ENCODE data around the gene RASSF3. TPM values are rescaled to one million over a fixed set of nuclear protein-coding genes. Genes with fewer than 3 reads are reported as not detected.

The RASSF3 gene
- total and polyA plus RNA-seq, 2 of the 13 experiments (the other 11 are each of a cell fraction or from before 2014, with no cell fraction given), result 15.5 to 16.0 TPM

DNA sequence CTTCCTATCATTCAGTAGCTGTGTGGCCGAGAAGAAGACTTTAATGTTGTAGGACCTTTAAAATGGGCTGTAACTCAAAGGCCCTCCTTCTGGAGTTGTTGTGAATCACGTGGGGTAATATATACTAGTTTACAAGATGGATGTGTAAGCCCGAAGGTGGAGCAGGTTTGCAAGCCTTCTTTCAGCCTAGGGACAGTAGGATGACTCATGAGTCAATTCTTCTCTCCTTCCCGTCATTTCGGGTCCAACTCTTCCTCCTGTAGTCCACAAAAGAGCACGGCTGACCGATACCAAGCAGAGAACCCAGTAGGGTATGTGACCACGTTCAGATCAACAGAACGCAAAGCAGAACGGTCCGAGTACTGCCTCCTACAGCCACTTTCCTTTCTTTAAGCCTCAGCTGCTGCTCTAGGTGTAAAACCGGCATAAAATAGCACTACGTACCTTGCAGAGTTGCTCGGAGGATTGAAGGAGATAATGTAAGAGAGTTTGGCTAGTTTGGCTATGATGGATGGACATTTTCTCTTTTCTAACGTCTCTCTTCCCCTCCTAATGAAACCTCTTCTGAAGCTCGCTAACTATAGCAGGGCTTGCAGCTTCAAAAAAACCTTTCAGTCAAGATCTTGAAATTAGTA is 1.3 kb upstream of the RASSF3 start (continued):
- TF ChIP-seq, protein P1, sequence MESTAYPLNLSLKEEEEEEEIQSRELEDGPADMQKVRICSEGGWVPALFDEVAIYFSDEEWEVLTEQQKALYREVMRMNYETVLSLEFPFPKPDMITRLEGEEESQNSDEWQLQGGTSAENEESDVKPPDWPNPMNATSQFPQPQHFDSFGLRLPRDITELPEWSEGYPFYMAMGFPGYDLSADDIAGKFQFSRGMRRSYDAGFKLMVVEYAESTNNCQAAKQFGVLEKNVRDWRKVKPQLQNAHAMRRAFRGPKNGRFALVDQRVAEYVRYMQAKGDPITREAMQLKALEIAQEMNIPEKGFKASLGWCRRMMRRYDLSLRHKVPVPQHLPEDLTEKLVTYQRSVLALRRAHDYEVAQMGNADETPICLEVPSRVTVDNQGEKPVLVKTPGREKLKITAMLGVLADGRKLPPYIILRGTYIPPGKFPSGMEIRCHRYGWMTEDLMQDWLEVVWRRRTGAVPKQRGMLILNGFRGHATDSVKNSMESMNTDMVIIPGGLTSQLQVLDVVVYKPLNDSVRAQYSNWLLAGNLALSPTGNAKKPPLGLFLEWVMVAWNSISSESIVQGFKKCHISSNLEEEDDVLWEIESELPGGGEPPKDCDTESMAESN (CRISPR knock-in tag; conservative IDR thresholded peaks at IDR 0.05), result 0 out of 2 replicates have a peak, but pooled peaks have one; percentile 9
- TF ChIP-seq KDM6A (CRISPR knock-in tag; IDR thresholded peaks at IDR 0.05; ENCODE audit: low read depth), result no peak
- TF ChIP-seq NFKBIZ (CRISPR knock-in tag; IDR thresholded peaks at IDR 0.05), result no peak
- TF ChIP-seq, protein P2, sequence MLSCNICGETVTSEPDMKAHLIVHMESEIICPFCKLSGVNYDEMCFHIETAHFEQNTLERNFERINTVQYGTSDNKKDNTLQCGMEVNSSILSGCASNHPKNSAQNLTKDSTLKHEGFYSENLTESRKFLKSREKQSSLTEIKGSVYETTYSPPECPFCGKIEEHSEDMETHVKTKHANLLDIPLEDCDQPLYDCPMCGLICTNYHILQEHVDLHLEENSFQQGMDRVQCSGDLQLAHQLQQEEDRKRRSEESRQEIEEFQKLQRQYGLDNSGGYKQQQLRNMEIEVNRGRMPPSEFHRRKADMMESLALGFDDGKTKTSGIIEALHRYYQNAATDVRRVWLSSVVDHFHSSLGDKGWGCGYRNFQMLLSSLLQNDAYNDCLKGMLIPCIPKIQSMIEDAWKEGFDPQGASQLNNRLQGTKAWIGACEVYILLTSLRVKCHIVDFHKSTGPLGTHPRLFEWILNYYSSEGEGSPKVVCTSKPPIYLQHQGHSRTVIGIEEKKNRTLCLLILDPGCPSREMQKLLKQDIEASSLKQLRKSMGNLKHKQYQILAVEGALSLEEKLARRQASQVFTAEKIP (CRISPR knock-in tag; IDR thresholded peaks at IDR 0.05; ENCODE audit: borderline replicate concordance), result no peak
- TF ChIP-seq ZBTB1 (CRISPR knock-in tag; IDR thresholded peaks at IDR 0.05; ENCODE audit: borderline replicate concordance), result no peak
- peak; percentile 15; the same call in 1 of the 2 replicates for TF ChIP-seq FOXA3 (CRISPR knock-in tag; IDR thresholded peaks at IDR 0.05)
- no peak for TF ChIP-seq SMAD9 (CRISPR knock-in tag; IDR thresholded peaks at IDR 0.05)
- no peak for TF ChIP-seq ZNF24 (IDR thresholded peaks at IDR 0.05)
- TF ChIP-seq HMG20A (CRISPR knock-in tag; IDR thresholded peaks at IDR 0.05; ENCODE audit: borderline replicate concordance), result peak; percentile 26; the same call in 1 of the 2 replicates
- TF ChIP-seq, protein P3, sequence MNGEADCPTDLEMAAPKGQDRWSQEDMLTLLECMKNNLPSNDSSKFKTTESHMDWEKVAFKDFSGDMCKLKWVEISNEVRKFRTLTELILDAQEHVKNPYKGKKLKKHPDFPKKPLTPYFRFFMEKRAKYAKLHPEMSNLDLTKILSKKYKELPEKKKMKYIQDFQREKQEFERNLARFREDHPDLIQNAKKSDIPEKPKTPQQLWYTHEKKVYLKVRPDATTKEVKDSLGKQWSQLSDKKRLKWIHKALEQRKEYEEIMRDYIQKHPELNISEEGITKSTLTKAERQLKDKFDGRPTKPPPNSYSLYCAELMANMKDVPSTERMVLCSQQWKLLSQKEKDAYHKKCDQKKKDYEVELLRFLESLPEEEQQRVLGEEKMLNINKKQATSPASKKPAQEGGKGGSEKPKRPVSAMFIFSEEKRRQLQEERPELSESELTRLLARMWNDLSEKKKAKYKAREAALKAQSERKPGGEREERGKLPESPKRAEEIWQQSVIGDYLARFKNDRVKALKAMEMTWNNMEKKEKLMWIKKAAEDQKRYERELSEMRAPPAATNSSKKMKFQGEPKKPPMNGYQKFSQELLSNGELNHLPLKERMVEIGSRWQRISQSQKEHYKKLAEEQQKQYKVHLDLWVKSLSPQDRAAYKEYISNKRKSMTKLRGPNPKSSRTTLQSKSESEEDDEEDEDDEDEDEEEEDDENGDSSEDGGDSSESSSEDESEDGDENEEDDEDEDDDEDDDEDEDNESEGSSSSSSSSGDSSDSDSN (CRISPR knock-in tag; IDR thresholded peaks at IDR 0.05), result peak; percentile 15; the same call in 1 of the 2 replicates
- no peak for TF ChIP-seq SOX6 (IDR thresholded peaks at IDR 0.05)
- peak; percentile 34; the same call in 1 of the 2 replicates for TF ChIP-seq SOX6 (CRISPR knock-in tag; IDR thresholded peaks at IDR 0.05)
- TF ChIP-seq ISX (CRISPR knock-in tag; conservative IDR thresholded peaks at IDR 0.05), result 0 out of 2 replicates have a peak, but pooled peaks have one; percentile 42
- TF ChIP-seq, protein P4, sequence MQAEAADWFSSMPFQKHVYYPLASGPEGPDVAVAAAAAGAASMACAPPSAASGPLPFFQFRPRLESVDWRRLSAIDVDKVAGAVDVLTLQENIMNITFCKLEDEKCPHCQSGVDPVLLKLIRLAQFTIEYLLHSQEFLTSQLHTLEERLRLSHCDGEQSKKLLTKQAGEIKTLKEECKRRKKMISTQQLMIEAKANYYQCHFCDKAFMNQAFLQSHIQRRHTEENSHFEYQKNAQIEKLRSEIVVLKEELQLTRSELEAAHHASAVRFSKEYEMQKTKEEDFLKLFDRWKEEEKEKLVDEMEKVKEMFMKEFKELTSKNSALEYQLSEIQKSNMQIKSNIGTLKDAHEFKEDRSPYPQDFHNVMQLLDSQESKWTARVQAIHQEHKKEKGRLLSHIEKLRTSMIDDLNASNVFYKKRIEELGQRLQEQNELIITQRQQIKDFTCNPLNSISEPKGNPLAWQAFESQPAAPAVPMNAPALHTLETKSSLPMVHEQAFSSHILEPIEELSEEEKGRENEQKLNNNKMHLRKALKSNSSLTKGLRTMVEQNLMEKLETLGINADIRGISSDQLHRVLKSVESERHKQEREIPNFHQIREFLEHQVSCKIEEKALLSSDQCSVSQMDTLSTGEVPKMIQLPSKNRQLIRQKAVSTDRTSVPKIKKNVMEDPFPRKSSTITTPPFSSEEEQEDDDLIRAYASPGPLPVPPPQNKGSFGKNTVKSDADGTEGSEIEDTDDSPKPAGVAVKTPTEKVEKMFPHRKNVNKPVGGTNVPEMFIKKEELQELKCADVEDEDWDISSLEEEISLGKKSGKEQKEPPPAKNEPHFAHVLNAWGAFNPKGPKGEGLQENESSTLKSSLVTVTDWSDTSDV (CRISPR knock-in tag; IDR thresholded peaks at IDR 0.05), result no peak
- TF ChIP-seq, protein P5, sequence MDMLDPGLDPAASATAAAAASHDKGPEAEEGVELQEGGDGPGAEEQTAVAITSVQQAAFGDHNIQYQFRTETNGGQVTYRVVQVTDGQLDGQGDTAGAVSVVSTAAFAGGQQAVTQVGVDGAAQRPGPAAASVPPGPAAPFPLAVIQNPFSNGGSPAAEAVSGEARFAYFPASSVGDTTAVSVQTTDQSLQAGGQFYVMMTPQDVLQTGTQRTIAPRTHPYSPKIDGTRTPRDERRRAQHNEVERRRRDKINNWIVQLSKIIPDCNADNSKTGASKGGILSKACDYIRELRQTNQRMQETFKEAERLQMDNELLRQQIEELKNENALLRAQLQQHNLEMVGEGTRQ (IDR thresholded peaks at IDR 0.05; ENCODE audit: low read depth, low read length), result 0 out of 2 replicates have a peak, but pooled peaks have one; percentile 20
- TF ChIP-seq, protein P5 (CRISPR knock-in tag; IDR thresholded peaks at IDR 0.05; ENCODE audit: borderline replicate concordance), result peak; percentile 58; the same call in 1 of the 2 replicates

Data from HepG2 (cell line).